GM18907 (cell line): Measurements from ENCODE around the gene SALL1.

Experiments
- ATAC-seq: cut with Tn5 transposase; IDR thresholded peaks from one replicate; pipeline ENCODE4 v1.9.1; 2021; ENCODE audit warnings: mild to moderate bottlenecking, moderate library complexity; ENCODE audit not compliant: unreplicated experiment

The SALL1 gene

GRCh38 chr16:51143196-51143977 lies 7.7 kb downstream of the SALL1 start:
- ATAC-seq = no peak

GRCh38 chr16:51141541-51141940 lies 9.5 kb downstream of the SALL1 start:
- no peak for ATAC-seq

- ATAC-seq = no peak
Measured at GRCh38 chr16:51141106-51141505, 10.0 kb downstream of the SALL1 start.

- no peak for ATAC-seq
Measured at GRCh38 chr16:51140112-51140511, 11.0 kb downstream of the SALL1 start.

GRCh38 chr16:51139568-51139967 lies 11.5 kb downstream of the SALL1 start:
- ATAC-seq = no peak

GRCh38 chr16:51138178-51138577 lies 12.9 kb downstream of the SALL1 start:
- ATAC-seq = no peak

GRCh38 chr16:51137097-51137496 lies 14.0 kb downstream of the SALL1 start:
- no peak for ATAC-seq

- ATAC-seq = no peak
Measured at GRCh38 chr16:51134876-51135275, 16.2 kb downstream of the SALL1 start.

- no peak for ATAC-seq
Measured at GRCh38 chr16:51134269-51134812, 16.7 kb downstream of the SALL1 start.

GRCh38 chr16:51133688-51134087 lies 17.4 kb downstream of the SALL1 start:
- ATAC-seq = no peak

GRCh38 chr16:51133183-51133582 lies 17.9 kb downstream of the SALL1 start:
- ATAC-seq = no peak

GRCh38 chr16:51132490-51133115 lies 18.5 kb downstream of the SALL1 start:
- ATAC-seq = no peak

- no peak for ATAC-seq
Measured at GRCh38 chr16:51131619-51132018, 19.5 kb downstream of the SALL1 start.

GRCh38 chr16:51129105-51129504 lies 22.0 kb downstream of the SALL1 start:
- ATAC-seq = no peak

GRCh38 chr16:51125992-51126391 lies 25.1 kb downstream of the SALL1 start:
- ATAC-seq = no peak

GRCh38 chr16:51124896-51125295 lies 26.2 kb downstream of the SALL1 start:
- no peak for ATAC-seq

- ATAC-seq = no peak
Measured at GRCh38 chr16:51121850-51122249, 29.2 kb downstream of the SALL1 start.

- no peak for ATAC-seq
Measured at GRCh38 chr16:51120730-51121347, 30.2 kb downstream of the SALL1 start.

- ATAC-seq = no peak
Measured at GRCh38 chr16:51119973-51120729, 30.9 kb downstream of the SALL1 start.

- ATAC-seq = no peak
Measured at GRCh38 chr16:51119556-51119955, 31.5 kb downstream of the SALL1 start.

- no peak for ATAC-seq
Measured at GRCh38 chr16:51116353-51116752, 34.7 kb downstream of the SALL1 start.
